Endothelial cell of umbilical vein (primary cell): Measurements from ENCODE around the gene AQP1. TPM values are rescaled to one million over a fixed set of nuclear protein-coding genes. Genes with fewer than 3 reads are reported as not detected.

Source experiments
- BruUV-seq: library from RNA; stranded (reverse); fragments of 400-500 nt; replicated peaks from 2 replicates; lab custom pipeline; 2021; lab: Mats Ljungman, UMichigan
- CTCF ChIA-PET: fragments of 300-600, 350-600 bp; sonication (Branson Sonifier 250); formaldehyde crosslinking; loops from one replicate; lab custom pipeline; 2021; ENCODE audit warnings: antibody characterized with exemption, inconsistent platforms; lab: Charles Lee
- POLR2A ChIA-PET: fragments of 300-600, 350-600 bp; sonication (Branson Sonifier 250); formaldehyde crosslinking; loops from one replicate; lab custom pipeline; 2021; ENCODE audit warnings: antibody characterized with exemption, inconsistent platforms; lab: Charles Lee
- DNase-seq: peaks from one replicate; pipeline ENCODE4 v3.0.0-alpha.2; 2011; ENCODE audit warnings: low read depth, low spot score
- FAIRE-seq: peaks from 2 replicates; lab custom pipeline; 2011; peaks lifted over from hg19 to GRCh38; lab: Jason Lieb, UNC
- H2AFZ ChIP-seq: 2 replicates; pipeline ENCODE4 v1.6.0; 2012; ENCODE audit warnings: low read depth, low read length, control low read depth, inconsistent platforms
- H3K27ac ChIP-seq: 2 replicates; pipeline ENCODE4 v1.5.1; 2011; ENCODE audit warnings: low read depth, mild to moderate bottlenecking, control low read depth, low read length, moderate library complexity; ENCODE audit not compliant: insufficient read depth
- H3K27me3 ChIP-seq, 2 experiments: 2 replicates each; pipeline versions ENCODE4 v1.6.0 to v1.6.1; 2011; ENCODE audit warnings: low read length in 2 of 2, mixed read lengths in 1 of 2; ENCODE audit not compliant: control insufficient read depth in 2 of 2, insufficient read depth in 2 of 2
- H3K36me3 ChIP-seq, 2 experiments: 2 replicates in 1 of 2; 3 replicates in 1 of 2; pipeline ENCODE4 v1.5.1; 2011; ENCODE audit warnings: low read length in 2 of 2, mild to moderate bottlenecking in 1 of 2, moderate library complexity in 1 of 2; ENCODE audit not compliant: control insufficient read depth in 2 of 2, insufficient read depth in 2 of 2; ENCODE audit errors: extremely low read depth in 1 of 2
- H3K4me1 ChIP-seq: 3 replicates; pipeline ENCODE4 v1.5.1; 2011; ENCODE audit warnings: mild to moderate bottlenecking, low read length; ENCODE audit not compliant: control insufficient read depth, insufficient read depth; ENCODE audit errors: extremely low read depth
- H3K4me2 ChIP-seq: 2 replicates; pipeline ENCODE4 v1.6.1; 2011; ENCODE audit warnings: low read length, control low read depth, mixed read lengths; ENCODE audit not compliant: insufficient read depth
- H3K4me3 ChIP-seq, 3 experiments: fragments of 200-600 bp in 1 of 3; sonication (generic), shearing (Covaris generic) in 1 of 3; replicated peaks in 1 of 3; 2 replicates each; pipeline ENCODE4 v1.5.1; 2011 to 2016; ENCODE audit warnings: control low read depth in 3 of 3, low read length in 3 of 3, mild to moderate bottlenecking in 2 of 3, inconsistent platforms in 1 of 3, low read depth in 1 of 3, moderate library complexity in 1 of 3; ENCODE audit not compliant: insufficient read depth in 1 of 3
- H3K79me2 ChIP-seq: 2 replicates; pipeline ENCODE4 v1.6.0; 2012; ENCODE audit warnings: low read length, inconsistent platforms; ENCODE audit not compliant: control insufficient read depth, insufficient read depth
- H3K9ac ChIP-seq: replicated peaks from 2 replicates; pipeline ENCODE3; 2011; ENCODE audit warnings: low read length, control low read depth; ENCODE audit not compliant: insufficient read depth; ENCODE audit errors: extremely low read depth
- H3K9me1 ChIP-seq: replicated peaks from 3 replicates; pipeline ENCODE4 v1.6.0; 2011; ENCODE audit warnings: mild to moderate bottlenecking, low read length; ENCODE audit not compliant: control insufficient read depth, insufficient read depth; ENCODE audit errors: extremely low read depth
- H3K9me3 ChIP-seq: replicated peaks from 2 replicates; pipeline ENCODE4 v1.5.1; 2012; ENCODE audit warnings: low read length, inconsistent platforms; ENCODE audit not compliant: control insufficient read depth, insufficient read depth
- H4K20me1 ChIP-seq: replicated peaks from 2 replicates; pipeline ENCODE3; 2011; ENCODE audit warnings: mild to moderate bottlenecking, low read length; ENCODE audit not compliant: control insufficient read depth, insufficient read depth; ENCODE audit errors: extremely low read depth
- CTCF ChIP-seq, 2 donors: IDR thresholded peaks; 1 replicate in 1 of 2; 2 replicates in 1 of 2; pipeline ENCODE4 v1.5.1; 2011; ENCODE audit warnings: low read length in 2 of 2, mild to moderate bottlenecking in 2 of 2, moderate library complexity in 2 of 2, control low read depth in 1 of 2, inconsistent platforms in 1 of 2, low read depth in 1 of 2; ENCODE audit not compliant: insufficient read depth in 1 of 2; ENCODE audit errors: extremely low read depth in 1 of 2
- EZH2 ChIP-seq: IDR thresholded peaks from 2 replicates; pipeline ENCODE4 v1.6.1; 2012; ENCODE audit warnings: borderline replicate concordance, low read depth, mild to moderate bottlenecking, moderate library complexity, low read length, inconsistent platforms; ENCODE audit not compliant: severe bottlenecking
- FOS ChIP-seq: IDR thresholded peaks from 2 replicates; pipeline ENCODE4 v1.6.1; 2011; ENCODE audit warnings: mild to moderate bottlenecking, low read length, moderate library complexity, borderline replicate concordance; ENCODE audit not compliant: insufficient read depth
- GATA2 ChIP-seq: IDR thresholded peaks from 2 replicates; pipeline ENCODE4 v1.7.0; 2011; ENCODE audit warnings: low read depth, mild to moderate bottlenecking, moderate library complexity, mixed read lengths, low read length; ENCODE audit not compliant: insufficient read length, insufficient read depth
- JUN ChIP-seq: IDR thresholded peaks from 2 replicates; pipeline ENCODE4 v1.6.1; 2011; ENCODE audit warnings: borderline replicate concordance, low read depth; ENCODE audit not compliant: insufficient read length, insufficient read depth
- MAX ChIP-seq: IDR thresholded peaks from 2 replicates; pipeline ENCODE4 v1.6.1; 2011; ENCODE audit not compliant: insufficient read depth, insufficient read length
- MYC ChIP-seq: IDR thresholded peaks from one replicate; pipeline ENCODE4 v1.6.1; 2011; ENCODE audit warnings: mild to moderate bottlenecking, low read depth, low read length
- POLR2A ChIP-seq: IDR thresholded peaks from 2 replicates; pipeline ENCODE4 v1.6.1; 2012; ENCODE audit warnings: low read depth, mild to moderate bottlenecking, control low read depth, low read length
- POLR2AphosphoS5 ChIP-seq: IDR thresholded peaks from 2 replicates; pipeline ENCODE4 v1.6.1; 2012; ENCODE audit warnings: low read depth, mild to moderate bottlenecking, control low read depth, low read length, moderate library complexity; ENCODE audit not compliant: insufficient read depth
- dilution Hi-C: fragments of 300-500 bp; cut with MboI; formaldehyde crosslinking; loops from one replicate; pipeline ENCODE4 v1.15.0; 2019; ENCODE audit warnings: low sequenced_read_pairs; ENCODE audit not compliant: extremely low pct_ligation_motif_present
- intact Hi-C: fragments of 100-400 bp; cut with micrococcal nuclease; formaldehyde crosslinking; loops from one replicate; pipeline ENCODE4 v1.10.0; 2022
- polyA plus RNA-seq, 4 experiments: library from polyadenylated mRNA; depleted of rRNA in 3 of 4; stranded (reverse) in 3 of 4; unstranded in 1 of 4; fragments of >200 nt; gene quantifications; 2 replicates each; pipeline versions ENCODE4 v1.2.1 to v1.2.3, GENCODE V29; 2011 to 2012; ENCODE audit warnings: missing spikeins in 1 of 4
- total RNA-seq: library from RNA; stranded (reverse); gene quantifications from 2 replicates; pipeline ENCODE4 v1.2.3, GENCODE V29; 2021

The AQP1 gene
- total and polyA plus RNA-seq, 2 donors (not counting 3 experiments of a cell fraction or from before 2014, with no cell fraction given), result 11.7 to 15.9 TPM

DNA sequence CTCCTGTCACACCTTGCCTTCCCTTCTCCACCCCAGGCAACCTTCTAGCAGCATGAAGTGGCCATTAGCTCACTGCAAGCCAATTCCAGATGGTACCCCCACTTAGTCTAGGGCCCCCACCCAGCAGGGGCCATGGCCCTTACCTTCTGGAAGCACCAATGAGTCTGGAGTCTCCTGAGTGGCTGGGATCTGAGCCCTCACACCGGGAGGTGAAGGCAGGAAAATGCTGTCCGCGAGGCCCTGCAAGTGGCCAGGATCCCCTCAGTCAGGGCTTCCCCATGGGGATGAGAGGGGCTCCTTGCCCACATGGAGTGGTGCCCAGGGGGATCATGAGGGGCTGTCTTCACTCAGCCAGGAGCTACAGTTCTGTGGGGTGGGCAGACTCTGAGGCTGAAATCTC is 4.6 kb downstream of the AQP1 start:
- POLR2A ChIA-PET, result no interaction called here
- no peak overlapping the region for H3K27ac ChIP-seq
- TF ChIP-seq EZH2 (no peak), MAX (no peak), MYC (no peak), FOS (no peak), POLR2AphosphoS5 (no peak), POLR2A (no peak), GATA2 (no peak), CTCF (IDR thresholded peaks at IDR 0.05; ENCODE audit: extremely low read depth in 1 of 2, insufficient read depth in 1 of 2, low read depth in 1 of 2, low read length in 2 of 2) (no peak), JUN (no peak)
- no peaks in the 10 kb centered on the region for H3K27me3 ChIP-seq
- intact Hi-C loops, result no loop called here
- CTCF ChIA-PET, result no interaction called here
- no peaks in the 10 kb centered on the region for H3K9me3 ChIP-seq
- H3K36me3 ChIP-seq, result no peaks in the 10 kb centered on the region
- H2AFZ ChIP-seq, result no peak overlapping the region
- no peaks in the 10 kb centered on the region for H3K9me1 ChIP-seq
- BruUV-seq, result no TSS peak
- H3K79me2 ChIP-seq, result no peaks in the 10 kb centered on the region
- no peaks in the 10 kb centered on the region for H4K20me1 ChIP-seq
- no peak overlapping the region for H3K4me2 ChIP-seq
- H3K4me1 ChIP-seq, result peaks cover 26% of the 10 kb centered on the region
- DNase-seq, result no peak
- dilution Hi-C loops, result no loop called here
- H3K9ac ChIP-seq, result no peak overlapping the region
- H3K4me3 ChIP-seq, result no peak overlapping the region
- no peak for FAIRE-seq
